Measurements from ENCODE around the gene RGS4.

Gene RGS4

GRCh38 chr1:163069142-163069541 is at the start of gene RGS4:
TSS of gene RGS4 (plus strand) at chr1:163069361. CDS start at chr1:163069485, 124 bp downstream.
- DNase-seq = no peak

GRCh38 chr1:163022129-163022528 is 47.0 kb upstream of the RGS4 start:
- DNase-seq = no peak

- no peak for DNase-seq
Observed at GRCh38 chr1:163027610-163028009, 41.6 kb upstream of the RGS4 start.

GRCh38 chr1:163029901-163030300 is 39.3 kb upstream of the RGS4 start:
- no peak for DNase-seq

- DNase-seq = no peak
Observed at GRCh38 chr1:163035446-163036249, 33.5 kb upstream of the RGS4 start.

GRCh38 chr1:163036671-163037070 is 32.5 kb upstream of the RGS4 start:
- DNase-seq = no peak

- DNase-seq = no peak
Observed at GRCh38 chr1:163038928-163039706, 30.0 kb upstream of the RGS4 start.

GRCh38 chr1:163039707-163040093 is 29.5 kb upstream of the RGS4 start:
- no peak for DNase-seq

- DNase-seq = no peak
Observed at GRCh38 chr1:163046071-163046470, 23.1 kb upstream of the RGS4 start.

- no peak for DNase-seq
Observed at GRCh38 chr1:163047951-163048659, 21.1 kb upstream of the RGS4 start.

- no peak for DNase-seq
Observed at GRCh38 chr1:163048869-163049268, 20.3 kb upstream of the RGS4 start.

- DNase-seq = no peak
Observed at GRCh38 chr1:163049296-163049695, 19.9 kb upstream of the RGS4 start.

GRCh38 chr1:163050496-163050895 is 18.7 kb upstream of the RGS4 start:
- no peak for DNase-seq

GRCh38 chr1:163054181-163054591 is 15.0 kb upstream of the RGS4 start:
- no peak for DNase-seq

- DNase-seq = no peak
Observed at GRCh38 chr1:163055005-163055404, 14.2 kb upstream of the RGS4 start.

GRCh38 chr1:163055531-163055930 is 13.6 kb upstream of the RGS4 start:
- no peak for DNase-seq

GRCh38 chr1:163056831-163057230 is 12.3 kb upstream of the RGS4 start:
- no peak for DNase-seq

GRCh38 chr1:163060343-163061007 is 8.7 kb upstream of the RGS4 start:
- DNase-seq = no peak

- no peak for DNase-seq
Observed at GRCh38 chr1:163063143-163063542, 6.0 kb upstream of the RGS4 start.

GRCh38 chr1:163063610-163064009 is 5.6 kb upstream of the RGS4 start:
- DNase-seq = no peak

- DNase-seq = no peak
Observed at GRCh38 chr1:163066168-163066567, 3.0 kb upstream of the RGS4 start.

GRCh38 chr1:163066686-163067085 is 2.5 kb upstream of the RGS4 start:
- DNase-seq = no peak

- no peak for DNase-seq
Observed at GRCh38 chr1:163068716-163069115, 445 bp upstream of the RGS4 start.

Data from activated CD4-positive, alpha-beta T cell treated with anti-CD3 and anti-CD28 coated beads, Interleukin-2, amount 50 U/mL, for 16 hours (primary cell).